ENCODE results near the gene SLC9A5.
A peak's percentile ranks its signal among the peaks of the same experiment; 100 is the strongest.

The SLC9A5 gene

GRCh38 chr16:67240506-67240905 lies 8.3 kb upstream of the SLC9A5 start:
- no peak for DNase-seq (ENCODE audit: low read depth, low spot score)

GRCh38 chr16:67241008-67241900 lies 7.5 kb upstream of the SLC9A5 start:
- DNase-seq (ENCODE audit: low read depth, low spot score), result peak; percentile 77

- DNase-seq (ENCODE audit: low read depth, low spot score), result no peak
Observed at GRCh38 chr16:67242138-67242730, 6.5 kb upstream of the SLC9A5 start.

- DNase-seq (ENCODE audit: low read depth, low spot score), result no peak
Observed at GRCh38 chr16:67243481-67243880, 5.3 kb upstream of the SLC9A5 start.

DNA sequence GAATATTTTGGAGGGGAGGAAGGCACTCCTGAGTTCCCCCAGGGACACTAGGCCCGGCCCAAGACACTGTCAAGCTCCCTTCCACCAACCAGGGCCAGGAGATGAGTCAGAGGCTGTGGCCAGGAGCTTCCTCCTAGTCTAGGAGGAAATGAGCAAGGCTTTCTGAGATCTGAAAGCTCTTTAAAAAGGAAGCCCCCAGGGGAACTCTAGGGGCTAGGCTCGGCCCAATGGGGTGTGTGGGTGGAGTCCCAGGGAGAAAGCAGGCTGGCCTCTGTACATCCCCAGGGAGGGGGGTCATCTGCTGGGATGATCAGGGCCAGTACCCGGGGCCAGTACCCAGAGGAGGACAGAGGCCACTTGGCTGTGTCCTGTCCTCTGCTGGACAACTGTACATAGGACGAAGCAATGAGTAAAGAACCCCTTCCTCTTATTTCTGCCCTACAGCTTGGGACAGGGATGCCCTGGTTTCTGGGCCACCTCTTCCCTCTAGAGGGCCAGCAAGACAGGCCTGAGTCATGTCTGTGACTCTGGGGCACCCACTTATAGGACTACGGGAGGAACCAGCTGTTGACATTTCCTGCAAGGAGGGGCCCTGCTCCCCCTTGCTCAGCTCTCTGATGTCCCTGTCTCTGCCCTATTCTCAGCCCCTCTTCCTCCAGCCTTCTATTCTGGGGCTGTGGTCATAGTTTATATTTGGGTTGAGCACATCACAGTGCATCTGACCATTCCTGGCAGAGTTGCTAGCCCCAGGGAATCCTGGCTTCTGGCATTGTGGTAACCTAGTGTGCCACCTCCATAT lies 4.2 kb upstream of the SLC9A5 start:
- peak; percentile 51 for DNase-seq (ENCODE audit: low read depth, low spot score)

- DNase-seq (ENCODE audit: low read depth, low spot score), result no peak
Observed at GRCh38 chr16:67245186-67245585, 3.6 kb upstream of the SLC9A5 start.

DNA sequence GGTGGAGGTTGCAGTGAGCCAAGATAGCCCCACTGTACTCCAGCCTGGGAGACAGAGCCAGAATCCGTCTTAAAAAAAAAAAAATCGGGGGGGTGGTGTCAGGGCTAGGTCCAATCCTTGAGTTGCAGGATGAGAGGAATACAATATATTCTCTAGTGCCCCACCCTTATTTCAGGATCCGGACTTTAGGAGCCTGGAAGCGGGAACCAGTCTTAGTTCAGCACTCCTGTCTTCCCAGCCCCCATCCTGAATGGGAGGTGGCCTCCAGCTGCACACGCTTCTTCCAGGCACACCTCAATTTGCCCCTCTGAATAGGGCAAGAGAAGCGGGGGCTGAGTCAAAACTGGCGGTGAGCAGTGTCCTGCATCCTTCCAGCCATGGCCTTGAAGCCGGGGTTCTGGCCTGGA lies 3.1 kb upstream of the SLC9A5 start:
- no peak for DNase-seq (ENCODE audit: low read depth, low spot score)

GRCh38 chr16:67246081-67246755 lies 2.6 kb upstream of the SLC9A5 start:
- DNase-seq (ENCODE audit: low read depth, low spot score), result peak; percentile 93

DNA sequence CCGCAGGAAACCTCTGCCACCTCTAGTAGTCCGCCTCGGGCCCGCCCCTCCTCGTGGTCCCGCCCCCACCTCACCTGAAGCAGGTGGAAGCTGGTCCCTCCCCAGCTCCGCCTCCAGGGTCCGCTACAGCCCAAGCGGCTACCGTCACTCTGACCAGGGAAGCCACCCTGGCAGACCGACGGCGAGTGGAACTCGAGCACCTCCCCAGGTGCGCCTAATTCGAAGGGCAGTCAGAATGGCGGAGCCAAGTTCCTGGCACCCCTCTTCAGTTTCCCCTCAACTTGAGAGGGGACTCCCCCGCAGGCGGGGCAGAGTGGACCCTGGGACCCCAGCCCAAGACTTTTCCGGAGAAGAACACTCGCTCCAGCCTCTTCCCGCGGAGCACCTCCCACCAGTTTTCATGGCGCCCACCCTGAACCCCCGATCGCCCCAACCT lies 2.0 kb upstream of the SLC9A5 start:
- DNase-seq (ENCODE audit: low read depth, low spot score), result peak; percentile 87

GRCh38 chr16:67247192-67248072 lies 1.3 kb upstream of the SLC9A5 start, which contains the start of gene FHOD1:
FHOD1 (minus strand) TSS chr16:67247481; CDS start chr16:67247410, 71 bp downstream.
- peak; percentile 93 for DNase-seq (ENCODE audit: low read depth, low spot score)

GRCh38 chr16:67248073-67248400 lies 742 bp upstream of the SLC9A5 start:
- DNase-seq (ENCODE audit: low read depth, low spot score), result no peak

GRCh38 chr16:67249178-67250044 lies 632 bp downstream of the SLC9A5 start:
- no peak for DNase-seq (ENCODE audit: low read depth, low spot score)

GRCh38 chr16:67250045-67250327 lies 1.2 kb downstream of the SLC9A5 start:
- DNase-seq (ENCODE audit: low read depth, low spot score), result no peak

GRCh38 chr16:67252609-67253497 lies 4.1 kb downstream of the SLC9A5 start:
- DNase-seq (ENCODE audit: low read depth, low spot score), result no peak

DNA sequence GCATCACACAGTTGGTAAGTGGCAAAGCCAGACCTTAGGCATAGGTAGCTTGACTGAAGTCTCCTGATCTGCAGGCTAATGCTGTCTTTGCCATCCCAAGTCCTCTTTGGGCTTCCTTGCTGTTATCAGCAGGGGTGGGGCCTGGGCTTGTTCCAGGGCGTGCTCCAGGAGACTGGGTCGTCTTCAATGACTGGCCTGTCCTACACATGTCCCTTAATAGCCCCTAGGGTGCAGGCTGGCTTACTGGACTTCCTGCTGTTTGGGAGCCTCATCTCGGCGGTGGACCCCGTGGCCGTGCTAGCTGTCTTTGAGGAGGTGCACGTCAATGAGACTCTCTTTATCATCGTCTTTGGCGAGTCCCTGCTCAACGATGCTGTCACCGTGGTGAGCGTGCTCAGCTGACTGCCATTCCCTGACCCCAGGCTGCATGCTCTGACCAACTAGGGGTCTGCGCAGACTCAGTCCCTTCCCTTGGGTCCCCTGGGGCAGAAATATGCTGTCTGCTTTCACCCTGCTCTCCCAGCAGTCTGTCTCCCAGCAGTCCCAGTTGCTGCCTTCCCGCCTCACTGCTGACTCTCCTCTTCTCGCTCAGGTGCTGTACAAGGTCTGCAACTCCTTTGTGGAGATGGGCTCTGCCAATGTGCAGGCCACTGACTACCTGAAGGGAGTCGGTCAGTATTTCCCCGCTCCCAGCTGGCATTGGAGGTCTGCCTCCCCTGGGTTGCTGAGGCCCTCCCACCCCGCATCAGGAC lies 6.2 kb downstream of the SLC9A5 start:
- no peak for DNase-seq (ENCODE audit: low read depth, low spot score)

DNA sequence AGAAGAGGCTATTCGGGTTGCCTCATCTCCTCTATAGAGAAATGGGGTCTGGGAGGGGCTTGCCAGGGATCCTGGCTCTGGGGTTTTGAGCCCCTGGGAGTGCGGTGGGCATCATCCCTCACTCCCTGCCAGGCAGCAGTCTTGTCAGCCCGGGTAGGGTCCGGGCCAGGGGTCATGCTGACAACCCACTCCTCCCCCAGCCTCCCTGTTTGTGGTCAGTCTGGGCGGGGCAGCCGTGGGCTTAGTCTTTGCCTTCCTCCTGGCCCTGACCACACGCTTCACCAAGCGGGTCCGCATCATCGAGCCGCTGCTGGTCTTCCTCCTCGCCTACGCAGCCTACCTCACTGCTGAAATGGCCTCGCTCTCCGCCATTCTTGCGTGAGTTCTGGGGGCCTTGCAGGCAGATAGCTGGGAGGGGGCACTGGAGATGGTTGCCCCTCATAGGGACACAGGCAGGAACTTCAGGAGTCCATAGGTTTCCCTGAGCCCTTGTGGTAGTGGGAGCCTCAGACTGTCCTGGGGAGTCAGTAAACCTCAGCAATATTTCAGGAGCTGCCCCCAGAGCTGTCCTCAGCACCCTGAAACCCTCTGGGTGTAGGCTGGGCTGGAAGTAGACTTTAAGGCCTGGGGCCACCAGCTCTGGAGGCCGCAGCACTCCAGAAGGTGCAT lies 6.9 kb downstream of the SLC9A5 start:
- no peak for DNase-seq (ENCODE audit: low read depth, low spot score)

DNA sequence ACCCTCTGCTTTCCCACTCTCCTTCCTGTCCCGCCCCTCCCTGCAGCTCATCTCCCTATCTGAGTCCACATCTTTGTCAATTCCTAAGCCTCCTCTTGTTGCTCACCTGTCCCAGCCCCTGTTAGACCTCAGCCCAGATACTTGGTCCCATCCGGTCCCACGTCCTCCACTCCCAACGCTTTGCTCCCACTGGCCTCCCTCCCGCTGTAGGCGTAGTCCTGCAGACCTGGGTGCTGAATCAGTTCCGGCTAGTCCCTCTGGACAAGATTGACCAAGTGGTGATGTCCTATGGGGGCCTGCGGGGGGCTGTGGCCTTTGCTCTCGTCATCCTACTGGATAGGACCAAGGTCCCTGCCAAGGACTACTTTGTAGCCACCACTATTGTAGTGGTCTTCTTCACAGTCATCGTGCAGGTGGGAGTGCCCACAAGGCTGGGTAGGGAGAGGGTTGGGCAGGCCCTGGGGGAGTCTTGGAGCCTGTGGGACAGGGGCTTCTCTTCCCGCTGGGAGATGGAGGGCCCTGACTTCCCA lies 8.0 kb downstream of the SLC9A5 start:
- DNase-seq (ENCODE audit: low read depth, low spot score), result no peak
